Measurements from ENCODE around the gene MFNG. TPM values are rescaled to one million over a fixed set of nuclear protein-coding genes. Genes with fewer than 3 reads are reported as not detected.

Gene MFNG
- total RNA-seq, 1 donor from 2014 or later = 163 TPM

GRCh38 chr22:37511395-37512104 is 25.4 kb upstream of the MFNG start:
- no peak for DNase-seq

GRCh38 chr22:37510091-37510490 is 23.9 kb upstream of the MFNG start:
- no peak for DNase-seq

GRCh38 chr22:37509059-37509860 is 23.1 kb upstream of the MFNG start:
- peak; percentile 68 for DNase-seq

- peak; percentile 51 for DNase-seq
Observed at GRCh38 chr22:37508431-37508992, 22.3 kb upstream of the MFNG start.

- DNase-seq = no peak
Observed at GRCh38 chr22:37507731-37508130, 21.5 kb upstream of the MFNG start.

- DNase-seq = no peak
Observed at GRCh38 chr22:37505989-37506388, 19.8 kb upstream of the MFNG start.

GRCh38 chr22:37505565-37505964 is 19.4 kb upstream of the MFNG start:
- DNase-seq = no peak

- DNase-seq = no peak
Observed at GRCh38 chr22:37504964-37505363, 18.8 kb upstream of the MFNG start.

- DNase-seq = peak; percentile 61
Observed at GRCh38 chr22:37503850-37504249, 17.7 kb upstream of the MFNG start.

- no peak for DNase-seq
Observed at GRCh38 chr22:37503183-37503683, 17.0 kb upstream of the MFNG start.

GRCh38 chr22:37502342-37503182 is 16.4 kb upstream of the MFNG start:
- DNase-seq = peak; percentile 28

GRCh38 chr22:37501610-37502341 is 15.6 kb upstream of the MFNG start:
- DNase-seq = peak; percentile 95

GRCh38 chr22:37500745-37501609 is 14.8 kb upstream of the MFNG start:
- peak; percentile 58 for DNase-seq

- no peak for DNase-seq
Observed at GRCh38 chr22:37499789-37500540, 13.8 kb upstream of the MFNG start.

- peak; percentile 27 for DNase-seq
Observed at GRCh38 chr22:37499027-37499707, 13.0 kb upstream of the MFNG start.

- DNase-seq = peak; percentile 45
Observed at GRCh38 chr22:37498289-37498909, 12.2 kb upstream of the MFNG start.

- peak; percentile 80 for DNase-seq
Observed at GRCh38 chr22:37497062-37497599, 10.9 kb upstream of the MFNG start.

- DNase-seq = peak; percentile 61
Observed at GRCh38 chr22:37496651-37497050, 10.5 kb upstream of the MFNG start.

- DNase-seq = no peak
Observed at GRCh38 chr22:37493979-37494378, 7.8 kb upstream of the MFNG start.

Data from dermis blood vessel endothelial cell (primary cell).